Sigmoid colon (tissue), 4 donors: Measurements from ENCODE around the gene PRADC1.

ENCODE experiments used
- EP300 ChIP-seq, 4 donors: sonication (generic); formaldehyde crosslinking; IDR thresholded peaks; one replicate each; pipeline ENCODE4 v1.6.1; 2017; ENCODE audit warnings: antibody characterized with exemption in 4 of 4
- TF ChIP-seq, protein P1 (sequence below), 4 experiments: fragments of 450-650 bp in 3 of 4; fragments of 200-600 bp in 1 of 4; IDR thresholded peaks; one replicate each; pipeline ENCODE4 v1.5.1; 2016 to 2019; ENCODE audit warnings: antibody characterized with exemption in 4 of 4, mild to moderate bottlenecking in 3 of 4, moderate library complexity in 2 of 4

- TF ChIP-seq EP300 (IDR thresholded peaks at IDR 0.05), result no peak
- TF ChIP-seq, protein P1, sequence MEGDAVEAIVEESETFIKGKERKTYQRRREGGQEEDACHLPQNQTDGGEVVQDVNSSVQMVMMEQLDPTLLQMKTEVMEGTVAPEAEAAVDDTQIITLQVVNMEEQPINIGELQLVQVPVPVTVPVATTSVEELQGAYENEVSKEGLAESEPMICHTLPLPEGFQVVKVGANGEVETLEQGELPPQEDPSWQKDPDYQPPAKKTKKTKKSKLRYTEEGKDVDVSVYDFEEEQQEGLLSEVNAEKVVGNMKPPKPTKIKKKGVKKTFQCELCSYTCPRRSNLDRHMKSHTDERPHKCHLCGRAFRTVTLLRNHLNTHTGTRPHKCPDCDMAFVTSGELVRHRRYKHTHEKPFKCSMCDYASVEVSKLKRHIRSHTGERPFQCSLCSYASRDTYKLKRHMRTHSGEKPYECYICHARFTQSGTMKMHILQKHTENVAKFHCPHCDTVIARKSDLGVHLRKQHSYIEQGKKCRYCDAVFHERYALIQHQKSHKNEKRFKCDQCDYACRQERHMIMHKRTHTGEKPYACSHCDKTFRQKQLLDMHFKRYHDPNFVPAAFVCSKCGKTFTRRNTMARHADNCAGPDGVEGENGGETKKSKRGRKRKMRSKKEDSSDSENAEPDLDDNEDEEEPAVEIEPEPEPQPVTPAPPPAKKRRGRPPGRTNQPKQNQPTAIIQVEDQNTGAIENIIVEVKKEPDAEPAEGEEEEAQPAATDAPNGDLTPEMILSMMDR (IDR thresholded peaks at IDR 0.05), result no peak
Observed at GRCh38 chr2:73225513-73226360, 7.3 kb downstream of the PRADC1 start.
